ENCODE data around the gene TIAL1.
"Not testable (repeated sequence)": the region's sequence is repeated elsewhere in the genome, so short reads cannot be mapped to it uniquely, and the experiment has no call there.

GRCh38 chr10:119619811-119620210, 23.0 kb upstream of the TIAL1 start:
- not testable (repeated sequence) for TF ChIP-seq CTCF, POLR2A (IDR thresholded peaks at IDR 0.05)
